GM23338 (cell line): Measurements from ENCODE around the gene AGPAT3.

ENCODE experiments used
- CREB1 ChIP-seq: fragments of 250-450 bp; sonication (Bioruptor Pico); IDR thresholded peaks from 2 replicates; pipeline ENCODE4 v1.5.0; 2020; ENCODE audit warnings: low read depth, mild to moderate bottlenecking, moderate library complexity
- CTCF ChIP-seq, 2 experiments: fragments of 200-600 bp in 1 of 2; sonication (generic) in 1 of 2; conservative IDR thresholded peaks; 2 replicates each; pipeline versions ENCODE4 v1.5.1 to v1.6.1; 2016 to 2017; ENCODE audit warnings: antibody characterized with exemption in 2 of 2, low read depth in 2 of 2, mild to moderate bottlenecking in 2 of 2, moderate library complexity in 1 of 2
- POLR2AphosphoS5 ChIP-seq: IDR thresholded peaks from 2 replicates; pipeline ENCODE4 v1.6.1; 2016; ENCODE audit warnings: antibody characterized with exemption, low read depth
- REST ChIP-seq: IDR thresholded peaks from one replicate; pipeline ENCODE4 v1.6.1; 2018; ENCODE audit warnings: antibody characterized with exemption; ENCODE audit not compliant: unreplicated experiment

- TF ChIP-seq CTCF (conservative IDR thresholded peaks at IDR 0.05; ENCODE audit: low read depth in 2 of 2): no peak
- TF ChIP-seq CREB1 (CRISPR knock-in tag): no peak
- TF ChIP-seq POLR2AphosphoS5: no peak
- no peak for TF ChIP-seq REST
Measured at GRCh38 chr21:43882952-43883545, 18.0 kb downstream of the AGPAT3 start.
